ENCODE measurements around the gene COL17A1.

The COL17A1 gene

GRCh38 chr10:104081998-104082397 is 3.7 kb downstream of the COL17A1 start:
- H2AK5ac ChIP-seq (ENCODE audit: low read length) = no peak overlapping the region
- no peak overlapping the region for H4K8ac ChIP-seq (ENCODE audit: low read depth, low read length)
- H3K27me3 ChIP-seq (ENCODE audit: insufficient read depth, low read length, poor library complexity) = no peaks in the 10 kb centered on the region
- H3K79me2 ChIP-seq (ENCODE audit: control insufficient read depth, insufficient read depth, low read length) = no peaks in the 10 kb centered on the region
- H3K9ac ChIP-seq (ENCODE audit: low read length) = no peak overlapping the region
- H3K4me2 ChIP-seq (ENCODE audit: low read length) = no peak overlapping the region
- no peak overlapping the region for H3K18ac ChIP-seq (ENCODE audit: low read length)
- H3K23ac ChIP-seq (ENCODE audit: low read length) = peak overlapping the region; percentile 17
- no peak overlapping the region for H3K4ac ChIP-seq (ENCODE audit: low read depth, low read length)
- WGBS (ENCODE audit: extremely low coverage, insufficient coverage, low lambda C conversion rate) = no CpG with 5 or more reads among the region's 5 CpGs
- no peaks in the 10 kb centered on the region for H3K36me3 ChIP-seq (ENCODE audit: control insufficient read depth, insufficient read depth, low read length)
- H3K79me1 ChIP-seq (ENCODE audit: low read length) = no peaks in the 10 kb centered on the region
- no peak overlapping the region for H3K4me3 ChIP-seq (ENCODE audit: low read length)
- no peak overlapping the region for H2BK5ac ChIP-seq (ENCODE audit: low read length)
- H3K4me1 ChIP-seq (ENCODE audit: control insufficient read depth, low read depth, low read length) = peaks cover 2% of the 10 kb centered on the region
- DNase-seq = peak; percentile 23
- no peak overlapping the region for H2BK120ac ChIP-seq (ENCODE audit: low read depth, low read length)
- H3K56ac ChIP-seq (ENCODE audit: low read length) = no peak overlapping the region
- no peak overlapping the region for H2BK15ac ChIP-seq (replicated peaks; ENCODE audit: low read depth)
- no peak overlapping the region for H3K27ac ChIP-seq (ENCODE audit: low read depth, low read length)
- no peak overlapping the region for H4K5ac ChIP-seq (ENCODE audit: low read length)

- no peak overlapping the region for H3K23ac ChIP-seq (ENCODE audit: low read length)
- H3K79me2 ChIP-seq (ENCODE audit: control insufficient read depth, insufficient read depth, low read length) = no peaks in the 10 kb centered on the region
- H3K4me1 ChIP-seq (ENCODE audit: control insufficient read depth, low read depth, low read length) = peaks cover 2% of the 10 kb centered on the region
- no peak overlapping the region for H4K8ac ChIP-seq (ENCODE audit: low read depth, low read length)
- H4K5ac ChIP-seq (ENCODE audit: low read length) = no peak overlapping the region
- DNase-seq = peak; percentile 52
- H3K4me2 ChIP-seq (ENCODE audit: low read length) = no peak overlapping the region
- H3K4me3 ChIP-seq (ENCODE audit: low read length) = no peak overlapping the region
- WGBS (ENCODE audit: extremely low coverage, insufficient coverage, low lambda C conversion rate) = no CpG with 5 or more reads among the region's 1 CpG
- no peak overlapping the region for H3K56ac ChIP-seq (ENCODE audit: low read length)
- H3K27me3 ChIP-seq (ENCODE audit: insufficient read depth, low read length, poor library complexity) = no peaks in the 10 kb centered on the region
- no peaks in the 10 kb centered on the region for H3K79me1 ChIP-seq (ENCODE audit: low read length)
- no peak overlapping the region for H2AK5ac ChIP-seq (ENCODE audit: low read length)
- H2BK5ac ChIP-seq (ENCODE audit: low read length) = no peak overlapping the region
- no peak overlapping the region for H3K27ac ChIP-seq (ENCODE audit: low read depth, low read length)
- no peak overlapping the region for H3K9ac ChIP-seq (ENCODE audit: low read length)
- no peak overlapping the region for H2BK120ac ChIP-seq (ENCODE audit: low read depth, low read length)
- no peak overlapping the region for H3K4ac ChIP-seq (ENCODE audit: low read depth, low read length)
- no peak overlapping the region for H3K18ac ChIP-seq (ENCODE audit: low read length)
- H3K36me3 ChIP-seq (ENCODE audit: control insufficient read depth, insufficient read depth, low read length) = no peaks in the 10 kb centered on the region
- no peak overlapping the region for H2BK15ac ChIP-seq (replicated peaks; ENCODE audit: low read depth)
These were observed 4.9 kb downstream of the COL17A1 start for GRCh38 chr10:104080762-104081161.

- DNase-seq = no peak
- no peak overlapping the region for H3K23ac ChIP-seq (ENCODE audit: low read length)
- H2BK15ac ChIP-seq (replicated peaks; ENCODE audit: low read depth) = no peak overlapping the region
- no peaks in the 10 kb centered on the region for H3K79me1 ChIP-seq (ENCODE audit: low read length)
- H3K18ac ChIP-seq (ENCODE audit: low read length) = no peak overlapping the region
- no peak overlapping the region for H3K4me2 ChIP-seq (ENCODE audit: low read length)
- no peaks in the 10 kb centered on the region for H3K27me3 ChIP-seq (ENCODE audit: insufficient read depth, low read length, poor library complexity)
- H3K4me3 ChIP-seq (ENCODE audit: low read length) = no peak overlapping the region
- H4K5ac ChIP-seq (ENCODE audit: low read length) = no peak overlapping the region
- no peak overlapping the region for H3K9ac ChIP-seq (ENCODE audit: low read length)
- no peak overlapping the region for H3K4ac ChIP-seq (ENCODE audit: low read depth, low read length)
- H3K4me1 ChIP-seq (ENCODE audit: control insufficient read depth, low read depth, low read length) = peaks cover 2% of the 10 kb centered on the region
- H2BK5ac ChIP-seq (ENCODE audit: low read length) = no peak overlapping the region
- H3K79me2 ChIP-seq (ENCODE audit: control insufficient read depth, insufficient read depth, low read length) = no peaks in the 10 kb centered on the region
- no peak overlapping the region for H3K56ac ChIP-seq (ENCODE audit: low read length)
- no peak overlapping the region for H4K8ac ChIP-seq (ENCODE audit: low read depth, low read length)
- H2BK120ac ChIP-seq (ENCODE audit: low read depth, low read length) = no peak overlapping the region
- no peaks in the 10 kb centered on the region for H3K36me3 ChIP-seq (ENCODE audit: control insufficient read depth, insufficient read depth, low read length)
- WGBS (ENCODE audit: extremely low coverage, insufficient coverage, low lambda C conversion rate) = no CpG with 5 or more reads among the region's 5 CpGs
- no peak overlapping the region for H3K27ac ChIP-seq (ENCODE audit: low read depth, low read length)
- no peak overlapping the region for H2AK5ac ChIP-seq (ENCODE audit: low read length)
These were observed 8.0 kb downstream of the COL17A1 start for GRCh38 chr10:104077663-104078151.

- H3K27ac ChIP-seq (ENCODE audit: low read depth, low read length) = no peak overlapping the region
- no peaks in the 10 kb centered on the region for H3K79me2 ChIP-seq (ENCODE audit: control insufficient read depth, insufficient read depth, low read length)
- no CpG with 5 or more reads among the region's 3 CpGs for WGBS (ENCODE audit: extremely low coverage, insufficient coverage, low lambda C conversion rate)
- H3K36me3 ChIP-seq (ENCODE audit: control insufficient read depth, insufficient read depth, low read length) = no peaks in the 10 kb centered on the region
- H3K56ac ChIP-seq (ENCODE audit: low read length) = no peak overlapping the region
- H3K27me3 ChIP-seq (ENCODE audit: insufficient read depth, low read length, poor library complexity) = no peaks in the 10 kb centered on the region
- H3K79me1 ChIP-seq (ENCODE audit: low read length) = no peaks in the 10 kb centered on the region
- H4K5ac ChIP-seq (ENCODE audit: low read length) = no peak overlapping the region
- no peak overlapping the region for H4K8ac ChIP-seq (ENCODE audit: low read depth, low read length)
- no peak overlapping the region for H3K9ac ChIP-seq (ENCODE audit: low read length)
- H2BK5ac ChIP-seq (ENCODE audit: low read length) = no peak overlapping the region
- no peak overlapping the region for H3K4me3 ChIP-seq (ENCODE audit: low read length)
- no peak overlapping the region for H2BK120ac ChIP-seq (ENCODE audit: low read depth, low read length)
- no peak overlapping the region for H3K18ac ChIP-seq (ENCODE audit: low read length)
- H3K4me2 ChIP-seq (ENCODE audit: low read length) = no peak overlapping the region
- no peak overlapping the region for H2BK15ac ChIP-seq (replicated peaks; ENCODE audit: low read depth)
- peaks cover 2% of the 10 kb centered on the region for H3K4me1 ChIP-seq (ENCODE audit: control insufficient read depth, low read depth, low read length)
- peak; percentile 46 for DNase-seq
- H2AK5ac ChIP-seq (ENCODE audit: low read length) = no peak overlapping the region
- no peak overlapping the region for H3K23ac ChIP-seq (ENCODE audit: low read length)
- H3K4ac ChIP-seq (ENCODE audit: low read depth, low read length) = no peak overlapping the region
These were observed 8.4 kb downstream of the COL17A1 start for GRCh38 chr10:104077247-104077646.

- peak; percentile 81 for DNase-seq
- no peak overlapping the region for H3K4me3 ChIP-seq (ENCODE audit: low read length)
- no peak overlapping the region for H3K56ac ChIP-seq (ENCODE audit: low read length)
These were observed 8.9 kb downstream of the COL17A1 start for GRCh38 chr10:104076743-104077160.

DNA sequence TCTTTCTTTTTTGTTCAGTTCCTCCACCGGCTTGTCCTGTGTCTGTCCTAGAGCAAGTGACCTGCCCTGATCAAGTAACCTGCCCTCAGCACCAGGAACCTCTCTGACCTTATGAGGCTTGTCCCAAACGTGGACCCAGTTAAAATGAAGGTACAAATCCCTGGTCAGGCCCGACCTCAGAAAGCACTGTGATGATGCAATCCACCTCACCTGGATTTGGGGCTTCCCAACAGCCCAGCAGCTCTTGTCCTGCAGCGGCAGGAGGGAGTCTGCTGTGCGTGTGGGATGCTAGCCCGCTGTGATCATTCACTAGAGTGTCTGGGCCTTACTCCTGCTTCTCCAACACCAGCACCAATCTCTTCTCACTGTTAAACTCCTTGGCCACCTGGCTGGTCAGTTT is 11.2 kb downstream of the COL17A1 start:
- no peaks in the 10 kb centered on the region for H3K79me2 ChIP-seq (ENCODE audit: control insufficient read depth, insufficient read depth, low read length)
- no peak overlapping the region for H3K23ac ChIP-seq (ENCODE audit: low read length)
- H3K79me1 ChIP-seq (ENCODE audit: low read length) = no peaks in the 10 kb centered on the region
- H4K5ac ChIP-seq (ENCODE audit: low read length) = no peak overlapping the region
- H2BK5ac ChIP-seq (ENCODE audit: low read length) = no peak overlapping the region
- H3K4ac ChIP-seq (ENCODE audit: low read depth, low read length) = no peak overlapping the region
- H2AK5ac ChIP-seq (ENCODE audit: low read length) = no peak overlapping the region
- H3K9ac ChIP-seq (ENCODE audit: low read length) = no peak overlapping the region
- H3K36me3 ChIP-seq (ENCODE audit: control insufficient read depth, insufficient read depth, low read length) = no peaks in the 10 kb centered on the region
- WGBS (ENCODE audit: extremely low coverage, insufficient coverage, low lambda C conversion rate) = no CpG with 5 or more reads among the region's 6 CpGs
- H3K4me2 ChIP-seq (ENCODE audit: low read length) = no peak overlapping the region
- H3K56ac ChIP-seq (ENCODE audit: low read length) = no peak overlapping the region
- H3K4me1 ChIP-seq (ENCODE audit: control insufficient read depth, low read depth, low read length) = peaks cover 2% of the 10 kb centered on the region
- H3K4me3 ChIP-seq (ENCODE audit: low read length) = no peak overlapping the region
- H4K8ac ChIP-seq (ENCODE audit: low read depth, low read length) = no peak overlapping the region
- H2BK120ac ChIP-seq (ENCODE audit: low read depth, low read length) = no peak overlapping the region
- no peak overlapping the region for H3K27ac ChIP-seq (ENCODE audit: low read depth, low read length)
- no peaks in the 10 kb centered on the region for H3K27me3 ChIP-seq (ENCODE audit: insufficient read depth, low read length, poor library complexity)
- no peak for DNase-seq
- no peak overlapping the region for H3K18ac ChIP-seq (ENCODE audit: low read length)
- H2BK15ac ChIP-seq (replicated peaks; ENCODE audit: low read depth) = no peak overlapping the region

More at GRCh38 chr10:104076743-104077160, 8.9 kb downstream of the COL17A1 start:
- Histone ChIP-seq H2BK120ac (ENCODE audit: low read depth, low read length) (no peak overlapping the region), H2AK5ac (ENCODE audit: low read length) (no peak overlapping the region), H3K27ac (ENCODE audit: low read depth, low read length) (no peak overlapping the region), H4K5ac (ENCODE audit: low read length) (no peak overlapping the region), H3K4me1 (ENCODE audit: control insufficient read depth, low read depth, low read length) (peaks cover 2% of the 10 kb centered on the region), H3K4me2 (ENCODE audit: low read length) (no peak overlapping the region), H3K36me3 (ENCODE audit: control insufficient read depth, insufficient read depth, low read length) (no peaks in the 10 kb centered on the region), H3K27me3 (ENCODE audit: insufficient read depth, low read length, poor library complexity) (no peaks in the 10 kb centered on the region), H2BK15ac (replicated peaks; ENCODE audit: low read depth) (no peak overlapping the region), H3K4ac (ENCODE audit: low read depth, low read length) (no peak overlapping the region), H2BK5ac (ENCODE audit: low read length) (no peak overlapping the region), H3K79me1 (ENCODE audit: low read length) (no peaks in the 10 kb centered on the region), H3K9ac (ENCODE audit: low read length) (no peak overlapping the region), H3K18ac (ENCODE audit: low read length) (no peak overlapping the region), H3K79me2 (ENCODE audit: control insufficient read depth, insufficient read depth, low read length) (no peaks in the 10 kb centered on the region), H4K8ac (ENCODE audit: low read depth, low read length) (no peak overlapping the region), H3K23ac (ENCODE audit: low read length) (no peak overlapping the region)
- no CpG with 5 or more reads among the region's 3 CpGs for WGBS (ENCODE audit: extremely low coverage, insufficient coverage, low lambda C conversion rate)

Data from mesendoderm (in vitro differentiated cells).